GM12891 (cell line): ENCODE measurements around the gene PKDREJ.

ENCODE experiments used
- PAX5 ChIP-seq: IDR thresholded peaks from 2 replicates; pipeline ENCODE4 v1.6.1; 2011; ENCODE audit warnings: low read length, moderate library complexity, mild to moderate bottlenecking; ENCODE audit not compliant: insufficient read depth, severe bottlenecking
- POLR2A ChIP-seq: IDR thresholded peaks from 2 replicates; pipeline ENCODE4 v1.6.1; 2011; ENCODE audit warnings: low read depth, low read length, control low read depth
- POLR2AphosphoS5 ChIP-seq: IDR thresholded peaks from 2 replicates; pipeline ENCODE4 v1.6.1; 2011; ENCODE audit warnings: low read depth, low read length, control low read depth
- SPI1 ChIP-seq: IDR thresholded peaks from 2 replicates; pipeline ENCODE4 v1.6.1; 2011; ENCODE audit warnings: low read depth, low read length, control low read depth
- TAF1 ChIP-seq: IDR thresholded peaks from 2 replicates; pipeline ENCODE4 v1.6.1; 2011; ENCODE audit warnings: low read depth, low read length, control low read depth

DNA sequence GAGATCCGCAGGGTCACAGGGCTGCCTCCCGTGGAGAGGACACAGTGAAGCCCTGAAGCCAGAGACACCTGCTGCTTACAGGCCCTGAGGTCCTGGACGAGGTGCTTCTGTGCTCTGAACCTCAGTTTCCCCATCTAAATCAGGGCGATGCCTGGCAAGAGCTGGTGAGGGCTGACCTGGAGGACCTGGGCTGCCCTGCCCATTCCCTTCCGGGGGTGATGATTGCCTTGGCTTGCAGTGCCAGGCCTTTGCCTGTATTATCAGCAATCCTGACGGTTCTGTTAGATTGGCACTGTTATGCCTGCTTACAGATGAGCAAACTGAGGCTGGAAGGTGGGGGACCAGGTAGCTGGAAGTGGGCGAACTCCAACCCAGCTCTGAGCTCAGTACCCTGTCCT lies 25.7 kb upstream of the PKDREJ start:
- TF ChIP-seq POLR2A = no peak
- no peak for TF ChIP-seq TAF1
- no peak for TF ChIP-seq POLR2AphosphoS5
- no peak for TF ChIP-seq PAX5
- no peak for TF ChIP-seq SPI1
